GM21447 (cell line): Measurements from ENCODE around the gene PRR33.

ENCODE experiments used
- ATAC-seq: cut with Tn5 transposase; IDR thresholded peaks from one replicate; pipeline ENCODE4 v1.9.1; 2021; ENCODE audit not compliant: unreplicated experiment

The PRR33 gene

DNA sequence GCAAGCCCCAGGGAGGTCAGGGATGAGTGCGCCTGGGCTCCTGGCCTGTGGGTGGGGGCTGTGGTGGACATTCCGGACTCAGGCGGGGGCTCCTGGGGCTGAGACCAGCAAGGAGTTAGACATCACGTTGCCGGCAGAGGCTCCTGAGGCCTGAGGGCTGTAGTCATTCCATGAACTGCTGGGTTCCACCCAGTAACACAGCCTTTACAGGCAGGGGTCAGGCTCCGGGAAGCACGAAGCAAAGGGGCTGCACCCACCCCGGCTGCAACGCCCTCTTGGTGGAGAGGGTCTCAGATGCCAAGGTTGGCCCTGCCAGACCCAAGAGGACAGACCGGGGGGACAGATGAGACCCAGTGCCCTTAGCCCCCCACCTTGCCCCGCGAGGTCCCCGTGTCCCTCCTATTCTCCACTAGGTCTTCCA is 36.8 kb upstream of the PRR33 start:
- ATAC-seq: no peak

DNA sequence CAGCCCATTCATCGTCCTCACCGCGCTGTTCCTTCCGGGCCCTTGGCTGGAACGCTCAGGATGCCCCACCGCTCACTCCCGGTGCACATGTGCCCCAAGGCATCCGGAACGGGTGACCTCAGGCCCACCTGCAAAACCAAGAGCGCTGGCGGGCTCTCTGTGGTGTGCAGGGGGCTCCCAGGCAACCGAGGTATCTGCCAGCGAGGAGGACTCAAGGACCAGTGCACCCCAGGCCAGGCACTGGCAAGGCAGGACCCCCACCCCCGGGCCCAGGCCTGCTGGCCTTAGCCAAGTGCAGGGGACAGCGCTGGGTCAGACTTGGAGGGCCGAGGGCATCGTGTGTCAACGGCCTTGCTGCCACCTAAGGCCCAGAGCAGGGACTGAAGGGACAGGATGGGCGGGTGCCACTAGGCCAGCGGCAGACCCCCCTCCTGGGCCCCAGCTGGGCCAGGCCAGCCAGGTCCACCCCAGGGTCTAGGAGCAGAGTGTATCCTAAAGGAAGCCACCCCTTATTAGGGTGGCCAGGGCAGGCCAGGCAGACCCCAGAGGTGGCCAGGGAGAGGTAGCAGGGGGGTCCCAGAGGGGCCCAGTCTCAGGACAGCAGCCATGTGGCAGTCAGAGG is 36.3 kb upstream of the PRR33 start:
- ATAC-seq: no peak

DNA sequence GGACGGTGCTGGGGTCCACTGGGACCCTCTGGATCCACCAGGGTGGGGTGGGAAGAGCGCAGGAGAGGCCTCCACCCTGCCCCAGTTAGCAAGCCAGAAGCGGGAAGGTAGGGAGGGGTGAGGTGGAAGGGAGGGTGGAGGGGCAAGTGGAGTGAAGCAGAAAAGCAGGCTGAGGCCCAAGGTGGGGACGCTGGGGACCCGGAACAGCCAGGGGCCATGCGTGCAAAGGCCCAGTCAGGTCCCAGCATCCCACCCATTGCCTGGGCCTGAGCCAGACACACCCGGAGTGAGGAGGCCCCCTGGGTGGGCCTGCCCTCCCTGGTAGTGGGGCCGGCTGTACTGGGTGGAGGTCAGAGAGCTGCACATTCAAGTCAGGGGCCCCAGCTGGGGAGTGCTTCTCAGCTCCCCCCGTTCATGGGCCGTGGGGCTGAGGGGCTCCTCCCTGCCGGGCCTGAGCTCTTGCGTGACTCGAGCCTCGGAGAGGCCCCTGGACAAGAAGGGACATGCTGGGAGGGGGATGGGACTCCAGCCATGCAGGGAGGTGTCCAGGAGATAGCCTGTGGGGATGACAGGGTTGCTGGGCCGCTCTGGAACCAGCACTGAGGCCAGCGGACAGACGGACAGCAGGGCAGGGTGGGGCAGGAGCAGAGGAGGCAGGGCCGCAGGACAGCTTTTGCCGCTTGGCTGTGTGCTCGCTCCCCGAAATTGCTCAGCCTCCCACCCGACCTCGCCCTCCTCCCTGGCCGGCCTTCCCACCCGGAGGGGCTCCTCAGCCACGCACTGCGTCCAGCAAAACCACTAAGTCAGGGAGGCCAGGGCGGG is 35.5 kb upstream of the PRR33 start:
- ATAC-seq: no peak

DNA sequence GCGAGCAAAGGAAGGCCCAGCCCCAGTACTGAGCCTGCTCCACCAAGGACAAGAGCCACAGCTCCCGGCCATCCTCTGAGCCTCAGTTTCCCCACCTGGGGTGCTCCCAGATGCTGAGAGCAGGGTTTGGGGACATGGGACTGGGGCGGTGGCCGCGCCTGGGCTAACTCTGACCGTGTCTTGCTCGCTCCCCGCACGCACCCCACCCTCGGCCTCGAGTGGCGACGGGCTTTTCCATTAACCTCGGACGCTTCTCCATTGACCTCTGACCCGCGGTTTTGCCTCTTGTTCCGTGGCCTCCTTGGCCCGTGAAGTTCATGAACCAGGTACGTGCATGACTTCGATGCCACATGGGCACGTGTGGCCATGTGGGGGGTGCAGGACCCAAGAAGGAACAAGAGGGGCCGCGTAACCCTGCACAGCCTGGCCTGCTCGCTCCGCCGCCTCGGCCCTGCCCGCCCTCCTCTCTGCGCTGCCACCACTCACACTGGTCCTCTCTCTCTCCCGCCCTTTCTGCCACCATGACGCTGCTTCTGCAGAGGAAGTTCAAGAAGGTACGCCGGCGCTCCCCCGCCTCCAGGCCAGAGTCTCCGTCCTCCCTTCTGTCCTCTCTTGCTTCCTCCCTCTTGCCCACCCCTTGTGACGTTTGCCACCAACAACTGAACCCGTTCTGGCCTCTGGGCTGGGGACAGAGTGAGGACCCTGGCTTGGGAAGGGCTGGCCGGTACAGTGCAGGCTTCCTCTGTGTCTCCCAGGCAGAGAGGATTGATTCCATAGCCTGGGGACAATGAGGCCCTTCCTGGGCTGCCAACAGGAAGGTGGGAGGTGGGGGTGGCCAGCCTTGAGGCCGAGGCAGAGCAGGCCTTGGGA is 34.7 kb upstream of the PRR33 start:
- ATAC-seq: no peak

DNA sequence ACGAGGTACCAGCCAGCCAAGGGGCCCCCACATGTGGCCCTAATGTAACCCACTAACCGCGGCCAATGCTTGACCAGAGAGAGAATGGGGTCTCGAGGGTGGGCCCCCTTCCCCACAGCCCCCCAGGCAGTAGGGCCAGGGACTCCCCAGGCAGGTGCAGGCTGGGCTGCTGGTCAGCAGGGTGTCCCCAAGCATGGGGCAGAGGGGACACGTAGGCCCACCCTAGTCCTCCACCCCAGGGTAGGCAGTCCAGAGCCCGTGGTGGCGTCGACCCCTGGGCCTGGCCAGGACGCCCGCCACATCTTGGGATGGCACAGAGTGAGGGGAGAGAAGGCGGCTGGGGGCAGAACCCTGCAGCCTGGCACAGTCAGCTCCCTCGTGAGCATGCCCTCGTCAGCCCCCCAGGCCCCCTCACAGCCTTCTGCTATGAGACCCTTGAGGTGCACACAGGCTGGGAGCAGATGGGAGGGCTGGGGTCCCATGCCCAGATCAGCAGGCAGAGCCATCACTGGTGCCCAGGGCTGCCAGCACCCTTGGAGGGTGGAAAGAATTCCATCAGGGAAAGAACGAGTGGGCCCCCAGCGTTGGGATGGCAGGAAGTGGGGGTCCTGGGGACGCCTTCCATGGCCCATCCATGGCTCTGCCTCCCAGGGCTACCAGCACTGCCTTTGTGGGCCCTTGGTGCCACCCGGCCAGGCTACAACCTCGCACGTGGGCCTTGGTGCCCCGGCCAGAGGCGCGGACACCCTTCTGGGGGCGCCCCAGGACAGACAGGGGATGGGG is 33.9 kb upstream of the PRR33 start:
- ATAC-seq: no peak

DNA sequence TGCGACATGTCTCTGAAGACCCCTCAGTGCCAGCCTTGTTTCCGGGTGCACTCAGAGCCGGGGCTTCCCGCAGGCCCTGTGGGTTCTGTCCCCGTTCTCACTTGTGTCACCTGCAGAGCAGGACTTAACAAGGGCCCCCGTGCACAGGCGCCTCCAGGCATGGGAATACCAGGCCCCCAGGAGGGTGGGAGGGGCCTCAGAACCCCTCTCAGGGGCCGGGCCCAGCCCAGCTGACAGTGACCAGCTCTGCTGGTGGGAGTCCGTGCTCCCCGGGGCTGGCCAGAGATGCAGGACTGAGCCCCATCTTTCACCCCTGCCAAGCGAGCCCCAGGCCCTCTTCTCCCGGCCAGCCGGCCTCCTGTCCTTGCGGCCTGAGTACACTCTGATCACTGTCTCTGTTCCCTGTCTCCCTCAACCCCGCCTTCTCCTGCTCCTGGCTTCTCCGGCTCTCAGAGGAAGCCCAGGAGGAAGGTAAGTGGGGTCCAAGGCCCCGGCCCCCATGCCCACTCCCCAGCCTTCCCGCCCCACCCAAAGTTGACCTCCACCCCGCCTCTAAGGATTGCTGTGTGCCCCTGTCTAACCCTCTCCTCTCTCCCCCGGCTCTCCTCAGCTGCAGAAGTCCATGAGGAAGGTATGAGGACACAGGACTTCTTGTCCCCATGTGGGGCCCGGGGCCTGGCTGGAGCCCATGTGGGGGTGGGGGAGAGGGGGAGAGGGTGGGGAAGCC is 33.1 kb upstream of the PRR33 start:
- no peak for ATAC-seq

DNA sequence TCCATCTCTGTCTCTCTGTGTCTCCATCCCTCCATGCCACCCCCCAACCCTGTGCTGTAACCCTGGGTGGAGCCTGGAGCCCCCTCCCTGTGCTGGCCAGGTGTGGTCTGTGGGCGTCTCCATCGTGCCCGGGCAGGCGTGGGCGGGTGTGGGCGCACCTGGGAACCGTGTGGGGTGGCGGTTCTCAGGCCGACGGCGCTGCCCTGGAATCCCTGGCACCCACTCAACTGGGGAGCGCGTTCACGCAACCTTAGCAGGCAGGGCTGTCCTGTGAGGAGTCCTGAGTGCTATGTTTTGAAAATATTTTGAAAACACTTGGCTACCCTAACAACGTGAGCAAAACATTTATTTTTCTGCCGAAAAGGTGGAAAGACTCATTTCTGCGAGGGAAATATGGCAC is 32.5 kb upstream of the PRR33 start:
- ATAC-seq: no peak

DNA sequence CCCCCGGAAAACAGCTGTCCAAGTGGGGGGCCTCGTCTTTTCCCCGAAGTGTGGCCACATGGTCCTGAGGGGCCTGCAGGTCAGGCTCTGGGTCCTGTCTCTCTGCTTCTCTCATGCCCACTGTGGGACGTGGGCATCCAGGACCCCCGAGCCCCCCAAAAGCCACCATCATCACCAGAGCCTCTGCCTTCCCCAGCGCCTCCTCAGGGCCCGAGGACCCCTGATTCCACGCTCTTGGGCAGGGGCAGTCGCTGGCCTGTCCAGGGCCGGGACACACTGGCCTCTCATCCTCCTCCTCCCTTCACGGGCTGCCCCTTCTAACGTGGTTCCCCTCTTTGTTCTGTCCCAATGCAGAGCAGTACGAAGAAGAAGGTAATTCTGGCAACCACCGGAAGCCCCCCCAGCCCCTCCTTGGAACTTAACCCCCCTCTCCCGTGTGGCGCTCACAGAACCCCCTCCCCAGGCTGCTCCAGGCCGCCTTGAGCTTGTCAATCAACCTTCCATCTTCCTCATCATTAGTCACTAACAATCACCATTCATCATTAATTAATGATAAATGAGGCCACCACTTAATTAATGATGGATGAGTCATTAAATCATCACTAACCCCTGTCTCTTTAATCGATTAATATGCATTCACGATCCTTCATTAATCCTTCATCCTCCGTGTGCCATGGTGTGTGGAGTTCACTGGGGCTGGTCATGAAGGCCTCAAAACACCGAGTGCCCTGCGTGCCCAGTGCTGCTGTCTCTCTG is 31.7 kb upstream of the PRR33 start:
- no peak for ATAC-seq

DNA sequence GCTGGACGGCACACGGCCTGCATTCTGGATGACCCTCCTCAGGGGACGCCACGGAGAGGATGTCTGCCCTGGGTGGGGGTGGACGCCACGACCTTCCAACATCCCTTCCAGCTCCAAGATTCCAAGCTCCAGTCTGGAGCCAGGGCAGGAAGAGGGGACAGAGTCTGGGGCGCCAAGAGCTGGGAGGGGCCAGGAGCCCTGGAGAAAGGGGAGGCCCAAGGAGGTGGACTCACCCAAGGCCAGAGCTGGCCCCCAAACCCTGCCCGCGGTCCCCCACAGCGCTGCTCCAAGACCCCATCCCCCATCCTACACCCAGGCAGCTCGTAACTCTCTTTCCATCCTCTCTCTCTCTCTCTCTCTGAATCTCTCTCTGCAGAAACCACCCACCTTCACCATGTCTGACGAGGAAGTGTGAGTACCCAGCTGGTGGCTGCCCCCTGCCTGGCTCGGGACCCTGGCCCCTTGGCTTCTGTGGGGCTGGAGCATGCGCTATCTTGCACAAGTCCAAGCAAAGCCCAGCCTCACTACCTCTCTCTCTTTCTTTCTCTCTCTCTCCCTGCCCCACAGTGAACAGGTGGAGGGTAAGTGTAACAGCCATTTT is 30.9 kb upstream of the PRR33 start:
- no peak for ATAC-seq

DNA sequence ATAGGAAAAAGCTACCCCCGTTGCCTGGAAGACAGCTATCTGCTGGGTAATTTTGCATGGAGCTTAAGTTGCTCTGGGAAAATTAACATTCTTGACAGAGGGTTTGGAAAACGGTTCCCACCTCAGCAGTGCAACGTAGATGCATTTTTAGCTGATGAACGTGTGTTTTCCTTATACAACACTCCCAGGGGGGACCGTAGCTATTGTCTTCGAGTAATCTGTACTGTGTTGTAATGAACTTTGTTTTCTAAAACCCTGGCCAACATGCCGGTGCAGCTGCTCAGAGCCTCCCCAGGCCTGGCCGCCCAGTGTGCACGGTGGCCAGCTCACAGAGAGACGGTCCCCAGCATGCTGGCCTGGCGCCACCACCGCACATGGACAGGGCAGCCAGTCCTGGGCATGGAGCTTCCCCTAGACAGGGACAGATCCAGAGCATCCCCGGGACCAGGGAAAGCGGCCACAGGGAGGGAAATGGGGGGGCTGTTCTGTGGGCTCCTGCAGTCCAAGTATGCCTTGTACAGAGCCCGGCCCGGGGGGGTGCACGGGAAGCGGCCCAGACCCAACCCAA is 30.0 kb upstream of the PRR33 start:
- no peak for ATAC-seq

DNA sequence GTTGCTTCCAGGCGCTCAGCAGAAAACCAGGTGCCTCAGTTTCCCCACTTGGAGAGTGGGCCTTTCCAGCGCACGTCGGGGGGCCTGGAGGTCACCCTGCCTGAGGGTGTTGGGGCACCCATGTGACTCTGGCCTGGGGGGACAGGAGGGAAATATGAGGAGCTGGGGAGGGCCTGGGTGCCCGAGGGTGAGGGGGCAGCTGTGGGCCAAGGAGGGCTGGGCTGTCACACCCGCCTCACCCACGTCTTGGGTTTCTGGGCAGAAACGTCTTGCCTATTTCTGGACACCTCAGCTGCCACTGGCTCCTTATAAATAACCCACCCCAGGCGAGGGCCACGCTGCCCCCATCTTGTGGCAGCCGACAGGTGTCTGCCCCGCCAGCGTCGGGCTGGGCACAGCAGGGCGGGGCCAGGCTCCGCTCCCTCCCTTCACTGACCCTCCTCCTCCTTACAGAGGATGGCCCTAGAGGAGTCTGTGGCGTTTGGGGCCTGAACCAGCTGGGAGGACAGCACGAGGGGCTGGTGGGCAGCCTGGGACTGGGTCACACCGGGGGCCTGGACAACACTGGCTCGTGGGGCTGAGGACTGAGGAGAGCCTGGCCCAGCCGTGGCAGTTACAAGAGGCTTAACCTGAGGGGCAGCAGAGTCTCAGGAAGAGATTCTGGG is 29.3 kb upstream of the PRR33 start:
- no peak for ATAC-seq

DNA sequence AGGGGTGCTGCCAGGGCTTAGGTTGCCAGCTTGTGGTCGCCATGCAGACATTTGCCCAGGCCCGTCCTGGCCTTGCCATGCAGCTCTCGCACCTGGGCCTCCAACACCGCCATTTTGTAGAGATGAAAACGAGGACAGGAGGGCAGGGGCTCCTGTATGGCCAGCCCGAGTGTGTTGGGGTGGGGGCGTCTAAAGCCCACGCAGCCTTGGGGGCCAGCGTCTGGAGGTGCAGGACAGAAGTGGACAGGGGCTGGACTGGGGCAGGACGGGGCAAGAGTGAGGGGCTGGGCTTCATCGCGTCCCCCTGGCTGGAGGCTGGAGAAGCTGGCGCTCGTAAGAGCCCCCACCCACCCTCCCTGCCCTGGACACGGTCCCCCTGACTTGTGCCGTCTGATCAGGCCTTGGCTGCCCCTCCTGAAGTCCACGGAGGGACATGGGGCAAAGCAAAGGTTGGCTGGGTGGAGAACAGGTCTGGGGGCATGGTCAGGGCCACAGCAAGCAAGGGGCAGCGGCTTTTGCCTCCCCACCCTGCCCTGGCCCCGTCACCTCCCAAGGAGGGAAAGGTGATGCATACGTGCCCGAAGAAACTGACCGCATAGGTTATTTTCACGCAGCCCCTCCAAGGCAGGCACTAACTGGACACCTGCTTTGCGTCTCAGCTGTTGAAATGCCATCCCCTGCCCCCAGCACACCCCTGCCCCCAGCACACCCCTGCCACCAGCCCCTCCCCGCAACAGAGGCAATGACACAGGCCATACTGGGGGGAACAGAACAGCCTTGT is 28.6 kb upstream of the PRR33 start:
- ATAC-seq: no peak

DNA sequence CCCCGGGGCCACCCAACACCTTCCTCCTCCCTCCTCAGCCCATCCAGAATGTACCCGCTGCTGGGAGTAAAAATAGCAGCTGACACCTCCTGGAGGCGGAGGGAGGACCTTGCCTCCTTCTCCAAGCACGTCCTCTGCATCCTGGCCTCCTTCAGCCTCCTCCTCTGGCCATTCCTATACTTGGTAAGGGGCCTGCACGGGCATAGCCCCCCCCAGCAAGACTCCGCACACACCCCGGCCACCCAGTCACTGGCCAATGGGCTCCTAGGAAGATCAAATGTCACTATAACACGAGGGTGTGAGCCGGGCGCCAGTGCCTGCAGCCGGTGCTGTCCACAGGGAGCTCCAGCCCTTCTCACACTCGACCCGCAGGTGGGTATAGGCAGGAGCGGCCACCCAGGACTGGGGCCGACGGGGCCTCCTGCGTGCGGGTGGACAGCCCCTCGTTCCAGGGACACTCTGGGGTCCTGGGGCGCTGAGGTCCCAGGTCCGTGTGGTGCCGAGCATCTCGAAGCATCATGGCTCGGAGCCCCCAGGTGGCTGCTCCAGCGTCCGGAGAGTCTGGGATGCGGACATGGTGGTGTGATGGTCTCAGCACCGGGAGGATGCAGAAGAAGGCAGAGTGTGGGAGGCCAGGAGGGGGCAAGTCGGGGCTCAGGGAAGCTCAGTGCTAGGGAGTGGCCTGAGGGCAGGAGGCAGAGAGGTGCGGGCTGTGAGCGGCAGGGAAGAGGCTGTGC is 27.9 kb upstream of the PRR33 start, which contains the start of gene TNNT3:
Gene TNNT3 (plus strand): TSS at position 313 of the 737 bp plus-strand sequence. CDS start 3,172 bp downstream, outside the sequence.
- no peak for ATAC-seq

DNA sequence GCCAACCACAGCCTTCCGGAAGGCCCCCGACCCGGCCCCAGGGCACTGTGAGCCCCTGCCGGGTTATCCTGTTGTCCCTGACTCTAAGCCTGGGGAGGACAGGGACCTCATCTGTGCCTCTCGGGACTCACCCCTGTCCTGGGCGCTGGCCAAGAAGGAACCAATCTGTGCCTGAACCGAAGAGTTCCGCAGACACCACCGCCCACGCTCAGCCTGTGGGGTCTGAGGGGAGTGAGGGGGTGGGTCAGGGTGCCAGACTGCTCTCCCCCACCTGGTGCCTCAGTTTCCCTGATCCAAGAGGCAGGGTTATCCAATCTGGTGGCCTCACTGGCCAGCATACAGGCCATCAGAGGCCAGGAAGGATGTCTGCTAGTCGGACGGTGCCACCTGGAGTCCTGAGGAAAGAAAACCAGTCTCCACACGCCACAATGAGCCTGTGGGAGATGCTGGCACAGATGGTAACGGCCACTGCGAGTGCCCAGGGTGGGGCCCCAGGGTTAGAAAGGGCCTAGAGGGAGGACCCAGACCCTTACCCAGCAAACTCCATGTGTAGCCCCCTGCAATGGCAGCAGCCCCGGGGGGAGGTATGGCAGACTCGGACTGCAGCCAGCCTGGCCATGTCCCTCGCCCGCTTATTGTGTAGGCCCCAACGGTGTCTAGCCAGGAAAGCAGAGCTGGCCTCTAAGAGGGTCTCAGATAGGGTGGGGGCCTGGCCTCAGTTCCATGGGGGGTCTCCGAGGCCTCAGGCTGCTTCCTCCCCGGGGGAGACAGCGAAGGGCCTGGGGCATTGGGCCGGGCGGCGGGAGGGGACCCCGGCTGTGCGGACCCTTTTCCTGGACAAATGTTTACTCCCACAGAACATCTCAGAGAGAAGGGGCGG is 27.0 kb upstream of the PRR33 start:
- ATAC-seq: no peak

DNA sequence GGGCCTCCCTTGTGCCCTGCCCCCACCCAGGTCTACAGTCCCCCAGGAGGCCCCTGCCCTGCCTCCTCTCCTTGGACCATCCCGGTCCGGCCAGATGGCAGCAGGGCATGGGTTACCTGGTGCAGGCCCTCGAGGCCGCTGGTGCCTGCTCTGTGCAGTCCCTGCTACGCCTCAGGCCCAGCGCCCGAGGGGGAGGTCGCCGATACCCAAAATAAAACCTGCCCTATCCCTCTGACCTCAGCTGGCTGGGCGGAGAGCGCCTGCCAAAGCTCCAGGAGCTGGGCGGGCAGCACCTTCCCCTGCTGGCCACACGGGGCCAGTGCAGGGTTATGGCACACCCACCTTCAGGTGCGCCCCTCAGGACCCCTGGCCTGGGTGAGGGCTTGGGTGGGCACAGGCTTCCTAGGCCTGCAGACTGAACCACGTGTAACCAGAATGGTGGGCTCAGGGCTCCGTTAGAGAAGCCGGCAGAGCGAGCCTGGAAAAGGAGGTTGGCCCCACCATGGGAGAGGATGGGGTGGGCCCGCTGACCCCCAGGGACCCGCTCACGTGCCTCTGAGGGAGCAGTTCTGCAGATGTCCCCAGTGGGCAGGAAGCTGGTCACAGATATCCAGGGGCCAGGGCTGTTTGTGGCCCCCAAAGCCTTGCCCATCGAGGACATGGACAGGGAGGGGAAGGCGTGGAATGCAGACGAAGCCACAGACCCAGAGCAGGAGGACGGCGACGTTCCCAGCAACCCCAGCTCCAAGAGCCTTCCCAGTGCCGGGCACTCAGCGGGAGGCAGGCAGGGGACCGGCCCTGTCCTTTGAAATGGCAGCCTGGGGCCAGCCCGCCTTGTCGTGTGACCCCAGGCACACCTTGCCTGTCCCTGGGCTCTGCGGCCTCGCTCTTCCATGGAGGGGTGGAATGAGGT is 26.1 kb upstream of the PRR33 start:
- no peak for ATAC-seq
